ENCODE measurements around the gene NAALADL2. TPM values are rescaled to one million over a fixed set of nuclear protein-coding genes. Genes with fewer than 3 reads are reported as not detected.
"Not testable (repeated sequence)": the region's sequence is repeated elsewhere in the genome, so short reads cannot be mapped to it uniquely, and the experiment has no call there.

NAALADL2 gene
- total RNA-seq, 4 donors from 2014 or later, result 0.36 to 9.2 (median 0.63) TPM

DNA sequence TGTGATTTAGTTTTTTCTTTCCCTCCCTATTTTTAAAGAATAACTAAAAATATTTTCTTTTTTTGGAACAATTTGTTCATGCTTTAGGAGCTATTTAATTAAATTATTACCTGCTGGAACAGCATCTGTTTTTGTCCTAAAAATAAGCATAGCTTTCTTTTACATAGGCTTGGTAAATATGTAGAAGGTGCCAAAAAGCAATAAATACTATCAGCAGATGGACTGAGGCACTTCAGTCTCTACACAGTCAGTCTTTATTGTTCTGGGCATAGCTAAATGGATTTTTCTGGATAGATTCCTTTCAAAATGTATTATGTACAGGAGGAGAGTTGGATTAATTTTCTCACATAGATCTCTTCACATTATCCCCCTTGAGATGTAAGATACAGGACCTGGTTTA, 223.5 kb downstream of the NAALADL2 start:
- in situ Hi-C loops (cut with MboI; ENCODE audit: low sequenced_read_pairs in 4 of 4), result no loop called here
- TF ChIP-seq POLR2A (IDR thresholded peaks at IDR 0.05), result no peak
- TF ChIP-seq, protein P1, sequence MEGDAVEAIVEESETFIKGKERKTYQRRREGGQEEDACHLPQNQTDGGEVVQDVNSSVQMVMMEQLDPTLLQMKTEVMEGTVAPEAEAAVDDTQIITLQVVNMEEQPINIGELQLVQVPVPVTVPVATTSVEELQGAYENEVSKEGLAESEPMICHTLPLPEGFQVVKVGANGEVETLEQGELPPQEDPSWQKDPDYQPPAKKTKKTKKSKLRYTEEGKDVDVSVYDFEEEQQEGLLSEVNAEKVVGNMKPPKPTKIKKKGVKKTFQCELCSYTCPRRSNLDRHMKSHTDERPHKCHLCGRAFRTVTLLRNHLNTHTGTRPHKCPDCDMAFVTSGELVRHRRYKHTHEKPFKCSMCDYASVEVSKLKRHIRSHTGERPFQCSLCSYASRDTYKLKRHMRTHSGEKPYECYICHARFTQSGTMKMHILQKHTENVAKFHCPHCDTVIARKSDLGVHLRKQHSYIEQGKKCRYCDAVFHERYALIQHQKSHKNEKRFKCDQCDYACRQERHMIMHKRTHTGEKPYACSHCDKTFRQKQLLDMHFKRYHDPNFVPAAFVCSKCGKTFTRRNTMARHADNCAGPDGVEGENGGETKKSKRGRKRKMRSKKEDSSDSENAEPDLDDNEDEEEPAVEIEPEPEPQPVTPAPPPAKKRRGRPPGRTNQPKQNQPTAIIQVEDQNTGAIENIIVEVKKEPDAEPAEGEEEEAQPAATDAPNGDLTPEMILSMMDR (IDR thresholded peaks at IDR 0.05 in 4 of 5, conservative IDR thresholded peaks at IDR 0.05 in 1 of 5), result no peak
- H3K9me3 ChIP-seq, result no peaks in the 10 kb centered on the region
- ATAC-seq (no peak), DNase-seq (no peak)
- H3K36me3 ChIP-seq, result no peaks in the 10 kb centered on the region
- intact Hi-C loops (cut with DNase I; ENCODE audit: low total_unique reads), result no loop called here
- H3K27me3 ChIP-seq, result no peaks in the 10 kb centered on the region
- no peak overlapping the region for H3K4me3 ChIP-seq
- no peak overlapping the region for H3K27ac ChIP-seq
- H3K4me1 ChIP-seq, result no peaks in the 10 kb centered on the region

DNA sequence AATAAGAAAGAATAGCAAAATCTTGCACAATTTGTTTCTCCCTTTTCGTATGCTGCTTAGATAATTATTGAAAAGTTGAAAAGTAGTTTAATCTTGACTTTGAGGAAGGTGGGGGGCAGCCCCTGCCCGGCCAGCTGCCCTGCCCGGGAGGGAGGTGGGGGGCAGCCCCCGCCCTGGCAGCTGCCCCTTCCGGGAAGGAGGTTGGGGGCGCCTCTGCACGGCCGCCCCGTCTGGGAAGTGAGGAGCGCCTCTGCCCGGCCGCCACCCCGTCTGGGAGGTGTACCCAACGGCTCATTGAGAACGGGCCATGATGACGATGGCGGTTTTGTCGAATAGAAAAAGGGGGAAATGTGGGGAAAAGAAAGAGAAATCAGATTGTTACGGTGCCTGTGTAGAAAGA, 228.0 kb downstream of the NAALADL2 start:
- in situ Hi-C loops (cut with MboI; ENCODE audit: low sequenced_read_pairs in 4 of 4); DNase-seq; H3K27ac ChIP-seq; H3K36me3 ChIP-seq; ATAC-seq; H3K27me3 ChIP-seq; H3K4me3 ChIP-seq; intact Hi-C loops (cut with DNase I; ENCODE audit: low total_unique reads); H3K9me3 ChIP-seq; H3K4me1 ChIP-seq: not testable (repeated sequence)

GRCh38 chr3:175088766-175089380, 229.7 kb downstream of the NAALADL2 start:
- no peaks in the 10 kb centered on the region for H3K27me3 ChIP-seq
- no peaks in the 10 kb centered on the region for H3K36me3 ChIP-seq
- H3K9me3 ChIP-seq, result no peaks in the 10 kb centered on the region
- no peak for DNase-seq
- intact Hi-C loops (cut with DNase I; ENCODE audit: low total_unique reads) (no loop called here), in situ Hi-C loops (cut with MboI; ENCODE audit: low sequenced_read_pairs in 4 of 4) (no loop called here)
- H3K4me3 ChIP-seq, result no peak overlapping the region
- H3K27ac ChIP-seq, result no peak overlapping the region
- ATAC-seq, result no peak
- no peaks in the 10 kb centered on the region for H3K4me1 ChIP-seq
- TF ChIP-seq, protein P1 (IDR thresholded peaks at IDR 0.05 in 4 of 5, conservative IDR thresholded peaks at IDR 0.05 in 1 of 5), result no peak
- TF ChIP-seq POLR2A (IDR thresholded peaks at IDR 0.05), result no peak

GRCh38 chr3:175091426-175092114, 232.4 kb downstream of the NAALADL2 start:
- Histone ChIP-seq H3K4me1 (no peaks in the 10 kb centered on the region), H3K27ac (no peak overlapping the region), H3K4me3 (no peak overlapping the region), H3K9me3 (no peaks in the 10 kb centered on the region), H3K36me3 (no peaks in the 10 kb centered on the region), H3K27me3 (no peaks in the 10 kb centered on the region)
- DNase-seq, result no peak
- no peak for ATAC-seq
- in situ Hi-C loops (cut with MboI; ENCODE audit: low sequenced_read_pairs in 4 of 4) (no loop called here), intact Hi-C loops (cut with DNase I; ENCODE audit: low total_unique reads) (no loop called here)
- TF ChIP-seq, protein P1 (IDR thresholded peaks at IDR 0.05 in 4 of 5, conservative IDR thresholded peaks at IDR 0.05 in 1 of 5), result no peak
- no peak for TF ChIP-seq POLR2A (IDR thresholded peaks at IDR 0.05)

GRCh38 chr3:175093748-175094147, 234.6 kb downstream of the NAALADL2 start:
- intact Hi-C loops (cut with DNase I; ENCODE audit: low total_unique reads), result no loop called here

More at GRCh38 chr3:175093748-175094147, 234.6 kb downstream of the NAALADL2 start:
- no peaks in the 10 kb centered on the region for H3K27me3 ChIP-seq
- no peak overlapping the region for H3K4me3 ChIP-seq
- ATAC-seq (no peak), DNase-seq (no peak)
- H3K36me3 ChIP-seq, result no peaks in the 10 kb centered on the region
- in situ Hi-C loops (cut with MboI; ENCODE audit: low sequenced_read_pairs in 4 of 4), result no loop called here
- no peaks in the 10 kb centered on the region for H3K4me1 ChIP-seq
- no peaks in the 10 kb centered on the region for H3K9me3 ChIP-seq
- TF ChIP-seq, protein P1 (IDR thresholded peaks at IDR 0.05 in 4 of 5, conservative IDR thresholded peaks at IDR 0.05 in 1 of 5), result no peak
- TF ChIP-seq POLR2A (IDR thresholded peaks at IDR 0.05), result no peak
- no peak overlapping the region for H3K27ac ChIP-seq

Data from gastrocnemius medialis (tissue), 4 donors.